Fibroblast of upper back skin (primary cell): ENCODE data around the gene APLF.

Experiments
- DNase-seq: peaks from one replicate; pipeline ENCODE4 v3.0.0-alpha.2; 2013

APLF gene

GRCh38 chr2:68467077-68467960 lies at the start of gene APLF, which contains the start of gene FBXO48:
Gene APLF (plus strand): TSS chr2:68467585. CDS start chr2:68467732, 147 bp downstream.
Gene FBXO48 (minus strand): TSS chr2:68467294. CDS start chr2:68465145, 2,149 bp downstream.
- DNase-seq, result peak; percentile 100

- DNase-seq, result no peak
Measured at GRCh38 chr2:68417926-68418325, 49.5 kb upstream of the APLF start.

- DNase-seq, result no peak
Measured at GRCh38 chr2:68418419-68418818, 49.0 kb upstream of the APLF start.

- DNase-seq, result no peak
Measured at GRCh38 chr2:68418855-68419254, 48.5 kb upstream of the APLF start.

GRCh38 chr2:68420254-68420910 lies 47.0 kb upstream of the APLF start:
- DNase-seq, result peak; percentile 69

- no peak for DNase-seq
Measured at GRCh38 chr2:68423966-68424650, 43.3 kb upstream of the APLF start.

- no peak for DNase-seq
Measured at GRCh38 chr2:68425503-68425902, 41.9 kb upstream of the APLF start.

- no peak for DNase-seq
Measured at GRCh38 chr2:68426446-68426845, 40.9 kb upstream of the APLF start.

GRCh38 chr2:68426848-68427579 lies 40.4 kb upstream of the APLF start:
- no peak for DNase-seq

GRCh38 chr2:68428126-68428525 lies 39.3 kb upstream of the APLF start:
- no peak for DNase-seq

GRCh38 chr2:68428746-68429145 lies 38.6 kb upstream of the APLF start:
- DNase-seq, result no peak

- no peak for DNase-seq
Measured at GRCh38 chr2:68429311-68429826, 38.0 kb upstream of the APLF start.

- no peak for DNase-seq
Measured at GRCh38 chr2:68431316-68431972, 35.9 kb upstream of the APLF start.

GRCh38 chr2:68432696-68433658 lies 34.4 kb upstream of the APLF start:
- DNase-seq, result no peak

GRCh38 chr2:68434981-68435380 lies 32.4 kb upstream of the APLF start:
- DNase-seq, result no peak

GRCh38 chr2:68435615-68436014 lies 31.8 kb upstream of the APLF start:
- peak; percentile 43 for DNase-seq

- peak; percentile 20 for DNase-seq
Measured at GRCh38 chr2:68436270-68436669, 31.1 kb upstream of the APLF start.

GRCh38 chr2:68438455-68439303 lies 28.7 kb upstream of the APLF start:
- DNase-seq, result no peak

- peak; percentile 89 for DNase-seq
Measured at GRCh38 chr2:68441179-68441993, 26.0 kb upstream of the APLF start.
